ENCODE data around the gene PPP1R1A. TPM values are rescaled to one million over a fixed set of nuclear protein-coding genes. Genes with fewer than 3 reads are reported as not detected.

The PPP1R1A gene
- total RNA-seq, 4 donors from 2014 or later, result 1.1 to 4.1 (median 1.8) TPM

DNA sequence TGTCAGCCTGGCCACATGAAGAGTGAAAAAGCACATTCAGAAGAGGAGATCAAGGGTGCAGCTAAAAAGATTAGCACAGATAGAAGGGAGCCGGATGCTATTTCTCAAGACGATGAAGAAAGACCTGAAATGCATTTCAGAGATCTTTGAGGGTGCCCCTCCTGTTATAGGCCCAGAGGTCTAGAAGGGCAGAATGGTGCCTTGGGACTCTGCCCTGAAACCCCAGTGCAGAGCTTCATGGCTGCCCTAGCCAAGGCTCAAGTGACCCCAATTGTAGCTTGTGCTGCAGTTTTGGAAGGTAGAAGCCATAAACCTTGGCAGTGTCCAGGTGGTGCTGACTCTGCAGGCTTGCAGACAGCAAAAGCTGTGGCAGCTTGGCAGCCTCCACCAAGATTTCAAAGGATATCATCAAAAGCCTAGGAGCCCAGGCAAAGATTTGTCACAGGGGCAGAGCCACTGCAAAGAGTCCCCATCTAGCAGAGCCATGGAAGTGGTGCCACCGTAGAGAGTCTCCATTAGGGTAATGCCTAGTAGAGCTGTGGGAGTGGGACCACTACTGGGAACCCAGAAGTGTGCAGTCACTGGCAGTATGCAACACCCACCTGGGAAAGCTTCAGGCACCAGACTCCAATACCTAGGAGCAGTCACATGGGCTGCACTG lies 39.9 kb upstream of the PPP1R1A start:
- DNase-seq, result no peak
- H3K27me3 ChIP-seq, result no peaks in the 10 kb centered on the region
- peaks cover 0 to 16% (median 0%) of the 10 kb centered on the region in 4 donors for H3K9me3 ChIP-seq
- no peaks in the 10 kb centered on the region for H3K4me1 ChIP-seq
- H3K36me3 ChIP-seq, result no peaks in the 10 kb centered on the region
- H3K27ac ChIP-seq, result no peak overlapping the region
- TF ChIP-seq POLR2A (IDR thresholded peaks at IDR 0.05) (no peak), CTCF (IDR thresholded peaks at IDR 0.05) (no peak)
- no peak overlapping the region for H3K4me3 ChIP-seq

- no peaks in the 10 kb centered on the region for H3K4me1 ChIP-seq
- TF ChIP-seq CTCF (IDR thresholded peaks at IDR 0.05) (no peak), POLR2A (IDR thresholded peaks at IDR 0.05) (no peak)
- no peaks in the 10 kb centered on the region for H3K36me3 ChIP-seq
- peaks cover 0 to 16% (median 0%) of the 10 kb centered on the region in 4 donors for H3K9me3 ChIP-seq
- no peak overlapping the region for H3K27ac ChIP-seq
- no peak for DNase-seq
- no peaks in the 10 kb centered on the region for H3K27me3 ChIP-seq
- H3K4me3 ChIP-seq, result no peak overlapping the region
Observed at GRCh38 chr12:54627304-54627703, 38.8 kb upstream of the PPP1R1A start.

- H3K36me3 ChIP-seq, result no peaks in the 10 kb centered on the region
- no peaks in the 10 kb centered on the region for H3K27me3 ChIP-seq
- DNase-seq, result no peak
- H3K27ac ChIP-seq, result no peak overlapping the region
- H3K9me3 ChIP-seq, result peaks cover 0 to 16% (median 0%) of the 10 kb centered on the region in 4 donors
- H3K4me1 ChIP-seq, result no peaks in the 10 kb centered on the region
- H3K4me3 ChIP-seq, result no peak overlapping the region
- no peak for TF ChIP-seq CTCF (IDR thresholded peaks at IDR 0.05)
- TF ChIP-seq POLR2A (IDR thresholded peaks at IDR 0.05), result no peak
Observed at GRCh38 chr12:54625598-54625997, 37.1 kb upstream of the PPP1R1A start.

DNA sequence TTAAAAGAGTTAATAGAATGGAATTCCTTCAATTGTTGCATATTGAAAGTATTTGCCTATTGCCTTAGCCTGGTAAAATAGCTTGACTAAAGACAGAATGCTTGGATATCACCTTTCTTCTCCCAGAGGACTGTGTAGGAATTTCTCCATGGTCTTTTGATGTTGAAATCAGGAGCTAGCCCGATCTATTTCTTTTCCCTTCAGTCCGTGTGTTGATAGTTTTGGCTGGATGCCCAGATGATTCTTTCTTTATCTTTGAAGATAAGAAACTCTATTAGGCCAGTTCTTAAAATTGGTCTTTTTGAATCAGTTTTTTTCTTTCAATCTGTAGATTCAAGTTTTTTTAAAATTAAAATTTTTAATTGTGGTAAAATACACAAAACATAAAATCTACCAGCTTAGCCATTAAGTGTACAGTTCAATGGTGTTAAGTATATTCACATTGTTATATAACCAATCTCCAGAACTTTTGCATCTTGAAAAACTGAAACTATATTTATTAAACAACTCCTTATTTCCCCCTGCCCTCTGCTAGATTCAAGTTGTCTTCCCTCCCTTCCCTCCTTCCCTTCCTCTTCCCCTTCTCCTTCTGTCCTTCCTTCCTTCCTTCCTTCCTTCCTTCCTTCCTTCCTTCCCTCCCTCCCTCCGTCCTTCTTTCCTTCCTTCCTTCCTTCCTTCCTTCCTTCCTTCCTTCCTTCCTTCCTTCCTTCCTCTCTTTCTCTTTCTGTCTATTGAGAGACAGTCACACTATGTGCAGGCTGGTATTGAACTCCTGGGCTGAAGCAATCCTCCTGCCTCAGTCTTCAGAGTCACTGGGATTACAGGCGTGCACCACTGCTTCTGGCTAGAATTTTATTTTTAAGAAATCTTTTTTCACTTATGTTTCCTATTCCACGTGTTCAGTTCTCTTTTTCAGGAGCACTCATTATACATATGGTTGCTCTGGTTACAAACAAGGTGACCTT lies 36.1 kb upstream of the PPP1R1A start:
- Histone ChIP-seq H3K36me3 (no peaks in the 10 kb centered on the region), H3K27me3 (no peaks in the 10 kb centered on the region), H3K9me3 (peaks cover 0 to 16% (median 0%) of the 10 kb centered on the region in 4 donors), H3K4me1 (no peaks in the 10 kb centered on the region), H3K27ac (no peak overlapping the region), H3K4me3 (no peak overlapping the region)
- no peak for TF ChIP-seq CTCF (IDR thresholded peaks at IDR 0.05)
- no peak for TF ChIP-seq POLR2A (IDR thresholded peaks at IDR 0.05)
- DNase-seq, result no peak

- no peak for DNase-seq
- H3K9me3 ChIP-seq, result peaks cover 0 to 5% (median 0%) of the 10 kb centered on the region in 4 donors
- no peaks in the 10 kb centered on the region for H3K4me1 ChIP-seq
- no peaks in the 10 kb centered on the region for H3K36me3 ChIP-seq
- peak in 1 of 6 experiments; percentile 10 for TF ChIP-seq CTCF (IDR thresholded peaks at IDR 0.05)
- TF ChIP-seq POLR2A (IDR thresholded peaks at IDR 0.05), result no peak
- H3K27ac ChIP-seq, result no peak overlapping the region
- H3K4me3 ChIP-seq, result no peak overlapping the region
- H3K27me3 ChIP-seq, result no peaks in the 10 kb centered on the region
Observed at GRCh38 chr12:54622463-54623183, 34.2 kb upstream of the PPP1R1A start.

Measured in Peyer's patch (tissue), 4 donors.